Peyer's patch (tissue), 4 donors: ENCODE results near the gene HMGB2.

Experiments used
- CTCF ChIP-seq, 6 experiments: fragments of 450-650 bp in 4 of 6; fragments of 200-600 bp in 2 of 6; sonication (generic) in 1 of 6; IDR thresholded peaks; one replicate each; pipeline ENCODE4 v1.5.1; 2017 to 2019; ENCODE audit warnings: antibody characterized with exemption in 6 of 6, mild to moderate bottlenecking in 3 of 6, moderate library complexity in 1 of 6
- POLR2A ChIP-seq, 2 donors: fragments of 450-650 bp; IDR thresholded peaks; one replicate each; pipeline ENCODE4 v1.5.1; 2017; ENCODE audit warnings: antibody characterized with exemption in 2 of 2, mild to moderate bottlenecking in 2 of 2, moderate library complexity in 2 of 2

- TF ChIP-seq CTCF (IDR thresholded peaks at IDR 0.05) (no peak), POLR2A (IDR thresholded peaks at IDR 0.05) (no peak)
These were observed 22.8 kb downstream of the HMGB2 start for GRCh38 chr4:173311368-173311767.
